Measurements from ENCODE around the gene AP3M1.

AP3M1 gene

DNA sequence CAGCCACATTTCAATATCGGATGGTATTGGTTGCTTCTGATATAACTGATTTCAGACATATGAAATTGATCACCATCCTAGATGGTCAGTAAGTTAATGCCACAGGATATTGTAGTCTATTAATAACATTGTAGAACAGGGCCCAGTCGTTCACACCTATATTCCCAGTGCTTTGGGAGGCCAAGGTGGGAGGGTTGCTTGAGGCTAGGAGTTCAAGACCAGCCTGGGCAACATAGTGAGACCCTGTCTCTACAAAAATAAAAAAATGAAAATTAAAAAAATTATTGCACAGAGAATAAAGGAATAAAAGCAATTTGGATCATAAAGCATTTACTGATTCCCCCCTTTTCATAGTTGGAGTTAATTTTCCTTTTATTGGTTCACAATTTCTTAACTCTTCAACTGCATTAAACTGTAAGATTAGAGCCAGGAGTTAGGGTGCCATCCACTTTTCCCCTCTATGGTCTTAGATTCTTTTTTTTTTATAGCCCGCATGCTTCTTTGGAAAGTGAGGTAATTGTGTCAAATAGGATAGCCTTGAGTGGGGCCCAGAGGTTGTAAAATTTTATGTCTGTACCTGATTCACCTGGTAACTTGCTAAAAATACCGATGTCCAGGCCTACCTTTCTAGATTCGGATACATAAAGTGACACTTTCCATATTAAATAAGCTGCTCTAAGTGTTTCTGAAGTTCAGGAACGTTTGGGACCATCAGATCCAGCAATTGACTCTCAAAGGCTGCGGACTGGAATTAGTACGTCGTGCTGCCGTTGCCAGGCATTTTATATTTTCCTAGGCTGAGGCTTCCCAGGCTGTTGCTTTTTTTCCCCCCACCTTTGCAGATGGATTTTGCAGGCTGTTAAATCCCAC lies 25.1 kb upstream of the AP3M1 start:
- H3K4me3 ChIP-seq (ENCODE audit: insufficient read length, low read depth): peak overlapping the region; percentile 87
- H3K4me1 ChIP-seq (ENCODE audit: insufficient read depth, insufficient read length): no peaks in the 10 kb centered on the region
- no peaks in the 10 kb centered on the region for H3K36me3 ChIP-seq (ENCODE audit: insufficient read depth, insufficient read length, low read length)
- H3K9ac ChIP-seq (ENCODE audit: insufficient read length, low read depth): peak overlapping the region; percentile 92
- DNase-seq (ENCODE audit: low read depth, low spot score): no peak
- TF ChIP-seq ZNF274 (IDR thresholded peaks at IDR 0.05; ENCODE audit: low read depth, low read length) (no peak), YY1 (IDR thresholded peaks at IDR 0.05; ENCODE audit: insufficient read depth, insufficient read length) (no peak), SUZ12 (IDR thresholded peaks at IDR 0.05; ENCODE audit: extremely low read depth, insufficient read depth, insufficient read length) (no peak)
- no peaks in the 10 kb centered on the region for H3K27me3 ChIP-seq (ENCODE audit: insufficient read depth, insufficient read length)
- no peaks in the 10 kb centered on the region for H3K9me3 ChIP-seq (ENCODE audit: insufficient read depth, low read length)

DNA sequence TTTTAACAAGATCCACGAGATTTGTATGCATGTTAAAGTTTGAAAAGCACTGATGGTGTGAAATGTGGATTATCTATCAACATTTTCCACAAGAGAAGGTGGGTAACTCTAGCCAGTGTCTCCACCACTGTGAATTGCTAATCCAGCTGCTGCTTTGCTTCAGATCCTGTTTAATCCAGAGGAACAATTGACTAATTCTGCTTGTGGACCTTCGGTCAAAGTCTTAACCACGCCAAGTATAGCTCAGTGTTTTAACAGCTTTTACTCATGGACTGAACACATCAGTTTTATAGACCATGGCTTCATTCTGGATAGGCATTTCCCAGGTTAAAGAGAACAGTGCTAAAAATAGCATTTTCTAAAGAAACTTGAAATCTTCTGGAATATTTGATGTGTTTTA lies 23.9 kb upstream of the AP3M1 start:
- Histone ChIP-seq H3K9ac (ENCODE audit: insufficient read length, low read depth) (no peak overlapping the region), H3K4me3 (ENCODE audit: insufficient read length, low read depth) (no peak overlapping the region), H3K9me3 (ENCODE audit: insufficient read depth, low read length) (no peaks in the 10 kb centered on the region), H3K36me3 (ENCODE audit: insufficient read depth, insufficient read length, low read length) (no peaks in the 10 kb centered on the region), H3K4me1 (ENCODE audit: insufficient read depth, insufficient read length) (no peaks in the 10 kb centered on the region), H3K27me3 (ENCODE audit: insufficient read depth, insufficient read length) (no peaks in the 10 kb centered on the region)
- no peak for DNase-seq (ENCODE audit: low read depth, low spot score)
- TF ChIP-seq SUZ12 (IDR thresholded peaks at IDR 0.05; ENCODE audit: extremely low read depth, insufficient read depth, insufficient read length): no peak
- no peak for TF ChIP-seq YY1 (IDR thresholded peaks at IDR 0.05; ENCODE audit: insufficient read depth, insufficient read length)
- no peak for TF ChIP-seq ZNF274 (IDR thresholded peaks at IDR 0.05; ENCODE audit: low read depth, low read length)

DNA sequence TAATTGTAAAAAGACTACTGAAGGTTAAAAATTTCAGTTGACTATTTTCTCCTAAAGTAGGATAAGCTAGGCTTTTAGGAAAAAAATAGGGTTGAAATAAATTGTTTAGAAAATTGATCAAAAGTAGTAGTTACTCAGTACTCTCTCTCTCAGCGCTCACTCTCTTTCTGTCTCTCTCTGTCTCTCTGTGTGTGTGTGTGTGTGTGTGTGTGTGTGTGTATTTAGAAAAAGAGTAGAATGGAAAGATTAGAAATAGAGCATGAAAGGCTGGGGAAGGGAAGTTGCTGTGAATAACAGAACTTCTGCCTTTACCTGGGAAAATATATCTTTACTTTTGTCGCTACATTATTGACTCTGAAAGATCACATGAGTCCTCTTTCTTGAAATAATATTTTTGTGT lies 21.0 kb upstream of the AP3M1 start:
- TF ChIP-seq SUZ12 (IDR thresholded peaks at IDR 0.05; ENCODE audit: extremely low read depth, insufficient read depth, insufficient read length): no peak
- TF ChIP-seq ZNF274 (IDR thresholded peaks at IDR 0.05; ENCODE audit: low read depth, low read length): no peak
- no peak for TF ChIP-seq YY1 (IDR thresholded peaks at IDR 0.05; ENCODE audit: insufficient read depth, insufficient read length)
- Histone ChIP-seq H3K4me1 (ENCODE audit: insufficient read depth, insufficient read length) (no peaks in the 10 kb centered on the region), H3K27me3 (ENCODE audit: insufficient read depth, insufficient read length) (no peaks in the 10 kb centered on the region), H3K9me3 (ENCODE audit: insufficient read depth, low read length) (no peaks in the 10 kb centered on the region), H3K4me3 (ENCODE audit: insufficient read length, low read depth) (no peak overlapping the region), H3K9ac (ENCODE audit: insufficient read length, low read depth) (no peak overlapping the region), H3K36me3 (ENCODE audit: insufficient read depth, insufficient read length, low read length) (no peaks in the 10 kb centered on the region)
- no peak for DNase-seq (ENCODE audit: low read depth, low spot score)

DNA sequence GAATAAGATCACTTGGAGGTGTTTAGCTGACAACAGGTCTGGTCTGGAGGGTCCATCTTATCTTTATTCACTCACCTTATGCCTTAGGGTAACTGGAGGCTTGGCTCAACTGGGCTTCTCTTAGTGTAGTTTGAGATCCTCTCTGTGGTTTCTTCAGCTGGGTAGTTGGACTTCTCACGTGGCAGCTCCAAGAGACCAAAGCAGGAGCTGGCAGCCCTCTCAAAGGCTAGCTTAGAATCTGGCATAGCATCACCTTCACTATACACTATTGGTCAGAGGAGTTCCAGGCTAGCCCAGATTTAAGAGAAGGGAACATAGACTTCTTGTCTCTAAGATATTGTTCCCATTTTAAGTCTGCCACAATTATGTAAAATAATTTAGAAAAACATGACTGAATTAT lies 16.8 kb upstream of the AP3M1 start:
- Histone ChIP-seq H3K36me3 (ENCODE audit: insufficient read depth, insufficient read length, low read length) (no peaks in the 10 kb centered on the region), H3K4me1 (ENCODE audit: insufficient read depth, insufficient read length) (no peaks in the 10 kb centered on the region), H3K9me3 (ENCODE audit: insufficient read depth, low read length) (no peaks in the 10 kb centered on the region), H3K4me3 (ENCODE audit: insufficient read length, low read depth) (no peak overlapping the region), H3K9ac (ENCODE audit: insufficient read length, low read depth) (no peak overlapping the region), H3K27me3 (ENCODE audit: insufficient read depth, insufficient read length) (no peaks in the 10 kb centered on the region)
- DNase-seq (ENCODE audit: low read depth, low spot score): no peak
- TF ChIP-seq YY1 (IDR thresholded peaks at IDR 0.05; ENCODE audit: insufficient read depth, insufficient read length): no peak
- TF ChIP-seq ZNF274 (IDR thresholded peaks at IDR 0.05; ENCODE audit: low read depth, low read length): no peak

DNA sequence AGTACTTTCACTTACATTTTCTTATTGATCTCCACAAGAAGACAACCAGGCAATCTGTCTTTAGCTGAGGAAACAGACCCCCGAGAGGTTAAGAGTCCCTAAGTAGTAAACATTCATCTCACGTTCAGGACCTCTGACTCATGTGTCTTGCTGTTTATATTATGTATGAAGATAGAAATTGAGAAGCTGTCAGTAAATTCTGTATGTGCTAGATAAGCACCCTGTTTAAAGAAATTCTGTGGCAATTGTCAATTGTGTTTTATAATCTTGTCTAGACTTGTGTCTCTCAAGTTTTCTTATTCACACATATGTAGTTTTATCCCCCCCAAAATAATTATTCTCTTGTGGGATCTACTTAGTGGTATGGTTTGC lies 14.9 kb upstream of the AP3M1 start:
- Histone ChIP-seq H3K36me3 (ENCODE audit: insufficient read depth, insufficient read length, low read length) (no peaks in the 10 kb centered on the region), H3K4me3 (ENCODE audit: insufficient read length, low read depth) (no peak overlapping the region), H3K9me3 (ENCODE audit: insufficient read depth, low read length) (no peaks in the 10 kb centered on the region), H3K4me1 (ENCODE audit: insufficient read depth, insufficient read length) (no peaks in the 10 kb centered on the region), H3K27me3 (ENCODE audit: insufficient read depth, insufficient read length) (no peaks in the 10 kb centered on the region), H3K9ac (ENCODE audit: insufficient read length, low read depth) (no peak overlapping the region)
- DNase-seq (ENCODE audit: low read depth, low spot score): no peak
- no peak for TF ChIP-seq SUZ12 (IDR thresholded peaks at IDR 0.05; ENCODE audit: extremely low read depth, insufficient read depth, insufficient read length)

DNA sequence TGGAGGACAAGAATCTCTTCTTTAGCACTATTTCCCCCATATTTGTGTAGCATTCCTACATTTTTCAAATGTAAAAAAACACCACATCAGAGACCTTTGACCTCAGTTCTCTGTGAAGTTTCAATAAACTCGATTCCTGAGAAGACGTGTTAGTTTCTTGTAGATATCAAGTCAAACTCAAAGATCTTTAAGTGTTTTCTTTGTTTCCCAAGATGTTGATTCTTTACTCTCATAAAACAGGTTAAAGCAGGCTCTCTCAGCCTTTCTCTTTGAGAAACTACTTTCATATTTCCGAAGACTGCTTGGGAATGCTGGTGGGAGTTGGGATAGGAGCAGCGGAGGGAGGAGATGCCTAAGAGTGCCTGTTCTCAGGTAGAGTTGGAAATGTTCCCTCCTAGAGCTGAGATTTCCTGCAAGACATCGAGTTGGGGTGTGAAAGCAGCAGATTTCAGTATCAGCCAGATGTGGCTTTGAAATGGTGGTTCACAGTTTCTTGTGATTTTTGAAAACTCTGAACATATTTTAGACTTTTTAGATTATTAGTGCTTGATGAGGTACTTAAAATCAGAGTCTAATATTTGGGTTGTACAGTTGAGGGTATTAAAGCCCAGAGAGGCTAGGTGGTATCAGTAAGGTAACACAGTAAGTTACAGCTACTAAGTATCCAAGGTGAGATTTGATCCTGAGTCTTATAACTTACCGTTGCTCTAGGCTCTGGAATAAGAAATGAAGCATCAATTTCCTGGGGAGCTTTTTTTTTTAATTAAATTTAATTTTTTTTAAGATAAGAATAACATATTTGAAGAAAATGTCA lies 14.3 kb upstream of the AP3M1 start:
- Histone ChIP-seq H3K4me3 (ENCODE audit: insufficient read length, low read depth) (no peak overlapping the region), H3K4me1 (ENCODE audit: insufficient read depth, insufficient read length) (no peaks in the 10 kb centered on the region), H3K27me3 (ENCODE audit: insufficient read depth, insufficient read length) (no peaks in the 10 kb centered on the region), H3K9ac (ENCODE audit: insufficient read length, low read depth) (no peak overlapping the region), H3K9me3 (ENCODE audit: insufficient read depth, low read length) (no peaks in the 10 kb centered on the region), H3K36me3 (ENCODE audit: insufficient read depth, insufficient read length, low read length) (peaks cover 5% of the 10 kb centered on the region)
- TF ChIP-seq ZNF274 (IDR thresholded peaks at IDR 0.05; ENCODE audit: low read depth, low read length) (no peak), YY1 (IDR thresholded peaks at IDR 0.05; ENCODE audit: insufficient read depth, insufficient read length) (no peak), SUZ12 (IDR thresholded peaks at IDR 0.05; ENCODE audit: extremely low read depth, insufficient read depth, insufficient read length) (no peak)
- DNase-seq (ENCODE audit: low read depth, low spot score): no peak

DNA sequence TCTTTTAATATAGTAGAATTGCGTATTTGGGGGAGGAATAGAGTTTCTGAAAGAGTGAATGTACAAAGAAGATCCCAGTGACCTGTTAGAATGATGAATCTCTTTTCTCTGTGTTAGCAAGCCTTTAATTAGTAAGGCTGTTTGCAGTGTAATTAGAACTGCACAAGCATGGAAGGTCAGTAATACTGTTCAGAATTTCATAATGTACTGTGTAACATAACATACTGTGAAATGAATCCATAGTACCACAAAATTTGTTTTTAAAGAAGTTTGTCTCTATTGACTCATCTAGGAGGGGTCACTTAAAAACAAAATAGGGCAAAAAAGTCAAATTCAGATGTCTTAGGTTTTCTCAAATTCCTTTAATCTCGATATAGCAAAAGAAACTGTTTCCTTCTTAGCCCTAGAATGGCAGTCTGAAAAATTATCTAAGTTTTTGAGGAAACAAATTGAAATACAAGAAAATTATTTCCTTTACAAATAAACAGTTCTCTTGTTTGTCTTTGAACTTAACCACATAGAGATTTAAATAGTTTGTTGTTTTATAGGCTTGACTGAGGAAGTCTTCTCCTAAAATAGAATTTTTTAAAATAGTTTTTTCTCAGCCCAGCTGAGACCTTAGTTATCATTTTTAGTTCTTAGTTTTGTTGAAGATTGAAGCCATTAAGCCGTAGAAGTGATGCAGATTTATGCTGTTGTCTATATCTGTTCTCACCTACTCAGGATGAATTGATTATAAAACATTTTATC lies 12.9 kb upstream of the AP3M1 start:
- H3K9ac ChIP-seq (ENCODE audit: insufficient read length, low read depth): no peak overlapping the region
- no peak for DNase-seq (ENCODE audit: low read depth, low spot score)

More for the DNA sequence above, 12.9 kb upstream of the AP3M1 start:
- Histone ChIP-seq H3K4me3 (ENCODE audit: insufficient read length, low read depth) (no peak overlapping the region), H3K27me3 (ENCODE audit: insufficient read depth, insufficient read length) (no peaks in the 10 kb centered on the region), H3K36me3 (ENCODE audit: insufficient read depth, insufficient read length, low read length) (peaks cover 5% of the 10 kb centered on the region), H3K4me1 (ENCODE audit: insufficient read depth, insufficient read length) (no peaks in the 10 kb centered on the region), H3K9me3 (ENCODE audit: insufficient read depth, low read length) (no peaks in the 10 kb centered on the region)
- TF ChIP-seq SUZ12 (IDR thresholded peaks at IDR 0.05; ENCODE audit: extremely low read depth, insufficient read depth, insufficient read length): no peak
- no peak for TF ChIP-seq YY1 (IDR thresholded peaks at IDR 0.05; ENCODE audit: insufficient read depth, insufficient read length)
- TF ChIP-seq ZNF274 (IDR thresholded peaks at IDR 0.05; ENCODE audit: low read depth, low read length): no peak

All from NT2/D1 (cell line).